Nucleus accumbens (tissue), 56 donors: ENCODE measurements around the gene IMPDH1.
A peak's percentile ranks its signal among the peaks of the same experiment; 100 is the strongest.

Source experiments
- DNase-seq, 56 donors: peaks; one replicate each; lab custom pipeline; 2025; lab: John Stamatoyannopoulos, UW

IMPDH1 gene

GRCh38 chr7:128366300-128366699 is 43.5 kb downstream of the IMPDH1 start:
- no peak for DNase-seq

- no peak for DNase-seq
These were observed 44.4 kb downstream of the IMPDH1 start for GRCh38 chr7:128365432-128365831.

GRCh38 chr7:128364166-128364870 is 45.5 kb downstream of the IMPDH1 start:
- DNase-seq = no peak

DNA sequence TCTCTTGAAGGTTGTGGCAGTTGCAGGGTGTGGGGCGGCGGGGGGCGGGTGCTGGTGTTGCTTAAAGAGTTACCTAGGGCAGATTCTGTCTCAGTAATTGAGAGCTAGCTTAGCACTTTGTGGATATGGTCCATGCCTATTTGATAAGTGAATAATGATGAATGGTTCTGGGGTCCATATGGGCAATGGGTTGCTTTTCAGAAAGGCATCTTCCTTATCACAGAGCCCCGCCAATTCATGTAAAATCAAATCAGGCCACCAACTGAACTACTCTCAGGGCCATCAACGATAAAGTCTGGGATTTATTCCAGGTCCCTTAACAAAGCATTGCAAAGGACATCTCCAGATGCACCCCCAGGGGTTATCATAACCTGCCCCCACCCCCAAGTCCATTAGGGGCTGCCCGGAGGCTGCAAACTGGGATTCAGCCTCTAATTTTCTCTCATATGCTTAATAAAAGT is 46.5 kb downstream of the IMPDH1 start:
- DNase-seq = no peak

GRCh38 chr7:128362670-128363069 is 47.1 kb downstream of the IMPDH1 start:
- DNase-seq = no peak

GRCh38 chr7:128361411-128362379 is 48.1 kb downstream of the IMPDH1 start, which contains the start of gene PRRT4:
PRRT4 (minus strand) TSS chr7:128361690.
- DNase-seq = peak in 28 of 56 donors; percentile 17 to 71 (median 40)

GRCh38 chr7:128360359-128360678 is 49.5 kb downstream of the IMPDH1 start:
- DNase-seq = peak in 1 of 56 donors; percentile 39

DNA sequence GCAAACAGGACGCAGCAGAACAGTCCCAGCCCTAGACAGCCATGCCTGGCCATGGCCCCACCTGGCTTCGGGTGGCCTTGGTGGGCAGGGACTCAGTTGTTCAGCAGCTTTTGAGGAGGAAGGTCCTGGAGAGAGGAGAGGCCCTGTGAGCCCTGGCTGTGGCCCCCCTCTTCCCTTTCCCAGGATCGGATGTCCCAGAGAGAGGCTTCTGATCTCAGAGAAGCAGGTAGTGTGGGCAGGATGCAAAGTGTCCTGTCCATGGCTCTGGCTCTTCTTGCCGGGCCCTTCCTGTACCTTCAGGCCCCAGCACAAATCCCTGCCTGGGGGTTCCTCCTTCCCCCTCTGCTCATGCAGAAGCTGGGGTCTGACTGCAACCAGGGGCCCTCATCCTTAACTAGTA is 49.8 kb downstream of the IMPDH1 start:
- no peak for DNase-seq

GRCh38 chr7:128359336-128359735 is 50.4 kb downstream of the IMPDH1 start:
- DNase-seq = no peak

GRCh38 chr7:128358233-128358632 is 51.5 kb downstream of the IMPDH1 start:
- DNase-seq = no peak

DNA sequence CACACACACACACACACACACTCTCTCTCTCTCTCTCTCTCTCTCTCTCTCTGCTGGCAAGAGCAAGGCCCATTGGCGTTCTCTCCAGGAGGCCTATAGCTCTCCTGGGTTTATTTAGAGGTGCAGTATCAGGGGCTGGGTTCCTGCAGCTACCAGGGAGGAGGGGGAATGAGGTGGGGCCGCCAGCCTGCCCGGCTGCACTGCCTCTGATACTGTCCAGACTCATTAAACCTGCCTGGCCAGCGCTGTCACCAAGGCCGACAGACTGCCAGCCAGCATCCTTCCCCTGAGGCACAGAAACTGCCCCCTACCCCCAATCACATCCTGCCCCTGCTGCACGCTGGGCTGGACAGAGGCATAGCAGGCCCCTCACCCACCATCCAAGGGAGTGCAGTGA is 52.6 kb downstream of the IMPDH1 start:
- no peak for DNase-seq

DNA sequence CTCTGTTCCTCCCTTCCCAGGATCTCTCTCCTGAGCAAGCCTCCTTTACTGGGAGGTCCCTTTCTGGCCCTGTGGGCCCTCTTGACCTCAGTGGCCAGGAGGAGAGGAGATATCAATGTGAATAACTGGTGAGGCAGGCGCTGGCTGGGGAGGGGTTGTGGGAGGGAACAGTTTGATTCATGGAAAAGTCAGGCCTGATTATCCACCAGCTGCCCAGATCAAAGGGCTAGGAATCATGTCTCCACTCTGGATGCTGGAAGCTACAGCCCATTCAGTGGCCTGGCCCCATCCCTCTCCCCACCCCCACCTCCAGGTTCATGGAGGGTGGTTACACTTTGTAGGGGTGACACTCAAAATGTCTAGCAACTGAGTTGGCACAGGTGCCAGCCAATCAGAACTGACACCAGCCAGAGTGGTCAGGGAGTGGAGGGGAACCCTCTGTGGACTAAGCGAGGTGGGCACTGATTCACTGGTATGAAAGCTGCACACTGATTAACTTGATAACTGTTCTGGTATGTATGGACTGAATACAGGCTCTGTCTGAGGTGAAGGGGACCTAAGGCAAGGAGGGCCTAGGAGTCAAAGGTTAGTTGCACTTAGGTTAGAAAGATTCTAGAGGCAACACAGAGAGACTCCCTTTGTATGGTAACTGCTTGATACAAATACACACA is 53.1 kb downstream of the IMPDH1 start:
- no peak for DNase-seq

- no peak for DNase-seq
These were observed 56.2 kb downstream of the IMPDH1 start for GRCh38 chr7:128353610-128354009.

DNA sequence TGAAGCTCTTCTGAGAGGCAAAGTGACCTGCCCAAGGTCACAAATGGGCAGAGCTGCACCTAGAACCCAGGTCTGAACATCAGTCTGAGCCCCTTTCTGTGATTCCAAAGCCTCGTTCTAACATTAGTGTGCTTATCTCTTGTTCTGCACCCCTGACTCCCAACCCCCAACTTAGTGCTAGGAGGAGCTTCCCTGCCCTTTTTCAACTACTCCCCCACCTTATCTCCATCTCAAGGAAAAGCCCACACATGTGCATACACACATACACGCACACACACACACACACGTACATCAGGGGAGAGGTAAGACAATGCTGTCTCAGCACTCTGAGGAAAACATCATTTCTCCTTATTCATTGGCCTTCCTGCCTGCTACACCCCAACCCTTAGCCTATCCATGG is 56.6 kb downstream of the IMPDH1 start:
- DNase-seq = no peak

- no peak for DNase-seq
These were observed 57.1 kb downstream of the IMPDH1 start for GRCh38 chr7:128352636-128353035.

DNA sequence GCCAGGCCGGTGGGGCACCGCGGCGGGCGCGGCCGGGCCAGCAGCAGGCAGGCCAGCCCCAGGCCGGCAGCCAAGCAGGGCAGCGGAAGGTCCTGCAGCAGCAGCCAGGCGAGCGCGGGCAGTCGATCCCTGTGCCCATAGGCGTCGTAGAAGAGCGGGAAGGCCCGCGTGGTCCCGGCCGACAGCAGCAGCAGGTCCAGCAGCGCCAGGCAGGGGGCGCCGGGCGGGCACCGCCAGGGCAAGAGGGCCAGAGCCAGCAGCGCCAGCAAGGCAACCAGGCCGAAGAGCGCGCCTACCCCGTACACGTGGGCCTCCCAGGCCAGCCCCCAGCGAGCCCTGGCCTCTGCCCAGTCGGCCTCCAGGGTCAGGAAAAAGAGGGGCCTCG is 57.6 kb downstream of the IMPDH1 start:
- DNase-seq = peak in 15 of 56 donors; percentile 9 to 62 (median 22)

GRCh38 chr7:128351296-128352152 is 58.3 kb downstream of the IMPDH1 start:
- DNase-seq = no peak

DNA sequence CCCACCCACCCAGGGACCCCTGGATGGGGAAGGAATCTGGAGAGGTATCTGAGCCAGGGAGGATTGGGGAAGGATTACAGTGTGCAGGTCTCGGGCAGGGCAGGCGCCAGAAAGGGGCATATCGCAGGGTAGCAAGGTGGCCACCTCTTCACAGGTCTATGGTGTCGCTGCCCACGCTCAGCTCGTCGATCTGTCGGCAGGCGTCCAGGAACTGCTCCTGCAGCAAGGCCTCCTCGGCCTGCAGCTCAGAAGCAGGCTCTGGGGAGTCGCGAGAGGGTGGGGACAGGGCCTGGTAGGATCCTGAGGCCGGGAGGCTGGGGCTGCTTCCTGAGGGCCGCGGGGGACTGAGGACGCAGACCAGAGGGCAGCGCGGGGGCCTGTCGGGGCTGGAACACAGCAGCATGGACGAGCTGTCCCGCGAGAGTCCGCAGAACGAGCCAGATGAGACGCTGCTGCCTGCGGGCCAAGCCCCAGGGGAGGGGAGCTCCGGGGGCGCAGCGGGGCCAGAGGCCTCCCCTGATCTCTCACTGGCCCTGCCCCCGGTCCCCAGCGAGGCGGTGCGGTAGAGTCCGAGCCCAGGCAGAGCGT is 59.0 kb downstream of the IMPDH1 start:
- DNase-seq = no peak

- no peak for DNase-seq
These were observed 60.3 kb downstream of the IMPDH1 start for GRCh38 chr7:128349466-128349825.

DNA sequence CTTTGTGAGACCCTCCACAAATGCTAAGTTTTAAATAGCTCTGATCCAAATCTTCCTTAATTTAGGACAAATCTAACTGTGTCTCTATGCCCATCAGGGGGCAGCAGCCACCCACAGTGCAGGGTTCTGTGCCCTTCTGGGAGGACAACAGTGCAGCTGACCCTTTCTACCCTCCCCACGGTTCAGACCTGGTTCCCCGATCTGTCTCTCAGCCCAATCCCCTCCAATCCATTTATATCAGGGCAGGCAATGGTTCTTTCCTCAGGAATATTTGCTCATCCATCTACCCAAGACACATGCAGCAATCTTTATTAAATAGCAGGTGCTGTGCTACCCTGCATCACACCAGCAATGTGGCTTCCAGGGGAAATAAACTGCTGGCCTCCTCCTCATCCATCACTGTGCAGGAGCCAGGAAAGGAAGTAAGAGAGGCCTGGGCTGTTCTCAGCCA is 62.1 kb downstream of the IMPDH1 start:
- DNase-seq = peak in 31 of 56 donors; percentile 13 to 77 (median 37)
